ENCODE data around the gene TVP23C. TPM values are rescaled to one million over a fixed set of nuclear protein-coding genes. Genes with fewer than 3 reads are reported as not detected.
"Not testable (repeated sequence)": the region's sequence is repeated elsewhere in the genome, so short reads cannot be mapped to it uniquely, and the experiment has no call there.

TVP23C gene
- total RNA-seq, 2 donors from 2014 or later, result 30.7 to 73.2 TPM

GRCh38 chr17:15507896-15508295 is 55.4 kb downstream of the TVP23C start:
- Histone ChIP-seq H3K27ac (ENCODE audit: low read depth, low read length) (no peak overlapping the region), H3K36me3 (ENCODE audit: control insufficient read depth, insufficient read depth, low read length) (peaks cover 83% of the 10 kb centered on the region), H3K9ac (ENCODE audit: extremely low read depth, low read length, poor library complexity, severe bottlenecking) (no peak overlapping the region), H3K4me1 (ENCODE audit: control insufficient read depth, insufficient read depth, low read length) (no peaks in the 10 kb centered on the region), H3K9me3 (ENCODE audit: control insufficient read depth, low read length) (no peaks in the 10 kb centered on the region), H3K4me3 (ENCODE audit: low read length) (no peak overlapping the region), H3K27me3 (ENCODE audit: control insufficient read depth, insufficient read depth, low read length, poor library complexity, severe bottlenecking) (no peaks in the 10 kb centered on the region)
- peaks cover 1% of the 10 kb centered on the region for H3K4me1 Mint-ChIP-seq
- TF ChIP-seq CTCF (conservative IDR thresholded peaks at IDR 0.05), result no peak
- no peaks in the 10 kb centered on the region for H3K9me3 Mint-ChIP-seq
- no peak overlapping the region for H3K27ac Mint-ChIP-seq
- H3K4me3 Mint-ChIP-seq, result no peak overlapping the region
- 88 to 96% methylated on average over 2 to 3 of the region's 3 CpGs for WGBS, 2 experiments (ENCODE audit: insufficient coverage in 1 of 2, insufficient read length in 1 of 2)
- no peak for DNase-seq
- peaks cover 70% of the 10 kb centered on the region for H3K36me3 Mint-ChIP-seq (ENCODE audit: low read depth)
- no peaks in the 10 kb centered on the region for H3K27me3 Mint-ChIP-seq (ENCODE audit: insufficient read depth)

GRCh38 chr17:15507001-15507400 is 56.3 kb downstream of the TVP23C start:
- no peaks in the 10 kb centered on the region for H3K9me3 Mint-ChIP-seq
- H3K36me3 Mint-ChIP-seq (ENCODE audit: low read depth), result peaks cover 70% of the 10 kb centered on the region
- peak; percentile 19 for DNase-seq
- no peak overlapping the region for H3K27ac Mint-ChIP-seq
- no peak overlapping the region for H3K27ac ChIP-seq (ENCODE audit: low read depth, low read length)
- peaks cover 82% of the 10 kb centered on the region for H3K36me3 ChIP-seq (ENCODE audit: control insufficient read depth, insufficient read depth, low read length)
- H3K27me3 Mint-ChIP-seq (ENCODE audit: insufficient read depth), result no peaks in the 10 kb centered on the region
- H3K4me1 ChIP-seq (ENCODE audit: control insufficient read depth, insufficient read depth, low read length), result no peaks in the 10 kb centered on the region
- H3K4me1 Mint-ChIP-seq, result peaks cover 2% of the 10 kb centered on the region
- no peak overlapping the region for H3K9ac ChIP-seq (ENCODE audit: extremely low read depth, low read length, poor library complexity, severe bottlenecking)
- H3K9me3 ChIP-seq (ENCODE audit: control insufficient read depth, low read length), result no peaks in the 10 kb centered on the region
- 98% methylated on average over 9 of the region's 9 CpGs for WGBS, 2 experiments (ENCODE audit: insufficient coverage in 1 of 2, insufficient read length in 1 of 2)
- no peak overlapping the region for H3K4me3 ChIP-seq (ENCODE audit: low read length)
- no peak for TF ChIP-seq CTCF (conservative IDR thresholded peaks at IDR 0.05)
- H3K4me3 Mint-ChIP-seq, result no peak overlapping the region
- no peaks in the 10 kb centered on the region for H3K27me3 ChIP-seq (ENCODE audit: control insufficient read depth, insufficient read depth, low read length, poor library complexity, severe bottlenecking)

GRCh38 chr17:15505708-15506107 is 57.6 kb downstream of the TVP23C start:
- not testable (repeated sequence) for H3K9me3 ChIP-seq (ENCODE audit: control insufficient read depth, low read length); H3K4me3 ChIP-seq (ENCODE audit: low read length); H3K27me3 Mint-ChIP-seq (ENCODE audit: insufficient read depth); H3K27ac ChIP-seq (ENCODE audit: low read depth, low read length); H3K4me3 Mint-ChIP-seq; H3K9ac ChIP-seq (ENCODE audit: extremely low read depth, low read length, poor library complexity, severe bottlenecking); H3K27me3 ChIP-seq (ENCODE audit: control insufficient read depth, insufficient read depth, low read length, poor library complexity, severe bottlenecking); DNase-seq; H3K4me1 ChIP-seq (ENCODE audit: control insufficient read depth, insufficient read depth, low read length); H3K9me3 Mint-ChIP-seq; H3K4me1 Mint-ChIP-seq; H3K27ac Mint-ChIP-seq
- peaks cover 73% of the 10 kb centered on the region for H3K36me3 Mint-ChIP-seq (ENCODE audit: low read depth)
- WGBS, 2 experiments (ENCODE audit: insufficient coverage in 1 of 2, insufficient read length in 1 of 2), result 93 to 94% methylated on average over 8 to 31 of the region's 32 CpGs
- H3K36me3 ChIP-seq (ENCODE audit: control insufficient read depth, insufficient read depth, low read length), result peaks cover 84% of the 10 kb centered on the region

GRCh38 chr17:15503731-15504130 is 59.6 kb downstream of the TVP23C start:
- H3K27me3 Mint-ChIP-seq (ENCODE audit: insufficient read depth), result no peaks in the 10 kb centered on the region
- H3K4me1 Mint-ChIP-seq, result peaks cover 2% of the 10 kb centered on the region

More at GRCh38 chr17:15503731-15504130, 59.6 kb downstream of the TVP23C start:
- Histone ChIP-seq H3K4me1 (ENCODE audit: control insufficient read depth, insufficient read depth, low read length) (no peaks in the 10 kb centered on the region), H3K9ac (ENCODE audit: extremely low read depth, low read length, poor library complexity, severe bottlenecking) (no peak overlapping the region), H3K36me3 (ENCODE audit: control insufficient read depth, insufficient read depth, low read length) (peaks cover 84% of the 10 kb centered on the region), H3K27me3 (ENCODE audit: control insufficient read depth, insufficient read depth, low read length, poor library complexity, severe bottlenecking) (no peaks in the 10 kb centered on the region), H3K9me3 (ENCODE audit: control insufficient read depth, low read length) (no peaks in the 10 kb centered on the region), H3K4me3 (ENCODE audit: low read length) (no peak overlapping the region), H3K27ac (ENCODE audit: low read depth, low read length) (no peak overlapping the region)
- Mint-ChIP-seq H3K27ac (no peak overlapping the region), H3K9me3 (no peaks in the 10 kb centered on the region), H3K36me3 (ENCODE audit: low read depth) (peaks cover 76% of the 10 kb centered on the region), H3K4me3 (no peak overlapping the region)
- WGBS, 2 experiments (ENCODE audit: insufficient coverage in 1 of 2, insufficient read length in 1 of 2), result 96 to 100% methylated on average over 2 of the region's 2 CpGs
- no peak for DNase-seq
- no peak for TF ChIP-seq CTCF (conservative IDR thresholded peaks at IDR 0.05)
